Osteocyte (in vitro differentiated cells): ENCODE results near the gene HOXA3. TPM values are rescaled to one million over a fixed set of nuclear protein-coding genes. Genes with fewer than 3 reads are reported as not detected.

Experiments
- DNase-seq: peaks from one replicate; pipeline ENCODE4 v3.0.0; 2021; ENCODE audit warnings: mixed read lengths; ENCODE audit not compliant: unreplicated experiment; ENCODE audit errors: extremely low spot score
- H3K27ac Mint-ChIP-seq: one replicate; pipeline ENCODE4 v1.8.0; 2021; ENCODE audit warnings: mild to moderate bottlenecking, mixed read lengths; ENCODE audit not compliant: unreplicated experiment
- H3K27me3 Mint-ChIP-seq: one replicate; pipeline ENCODE4 v1.8.0; 2021; ENCODE audit warnings: mixed read lengths; ENCODE audit not compliant: unreplicated experiment
- H3K36me3 Mint-ChIP-seq: one replicate; pipeline ENCODE4 v1.8.0; 2021; ENCODE audit warnings: mixed read lengths; ENCODE audit not compliant: unreplicated experiment
- H3K4me1 Mint-ChIP-seq: one replicate; pipeline ENCODE4 v1.8.0; 2021; ENCODE audit warnings: mixed read lengths; ENCODE audit not compliant: unreplicated experiment
- H3K4me3 Mint-ChIP-seq: one replicate; pipeline ENCODE4 v1.8.0; 2021; ENCODE audit warnings: mild to moderate bottlenecking, moderate library complexity, mixed read lengths; ENCODE audit not compliant: unreplicated experiment
- H3K9me3 Mint-ChIP-seq: one replicate; pipeline ENCODE4 v1.8.0; 2021; ENCODE audit warnings: mixed read lengths; ENCODE audit not compliant: unreplicated experiment
- CTCF ChIP-seq: fragments of 200-600 bp; sonication (generic); IDR thresholded peaks from 2 replicates; pipeline ENCODE4 v1.5.0; 2021; ENCODE audit warnings: antibody characterized with exemption, mild to moderate bottlenecking, moderate library complexity
- total RNA-seq: library from RNA; stranded (reverse); gene quantifications from 2 replicates; pipeline ENCODE4 v1.2.1, GENCODE V29; 2021

The HOXA3 gene
- total RNA-seq, 1 donor from 2014 or later: not detected

GRCh38 chr7:27191833-27192545 is 39.6 kb upstream of the HOXA3 start:
- DNase-seq: no peak
- peaks cover 91% of the 10 kb centered on the region for H3K27me3 Mint-ChIP-seq
- H3K9me3 Mint-ChIP-seq: no peaks in the 10 kb centered on the region
- H3K36me3 Mint-ChIP-seq: peaks cover 2% of the 10 kb centered on the region
- no peak for TF ChIP-seq CTCF
- H3K4me1 Mint-ChIP-seq: peaks cover 36% of the 10 kb centered on the region
- no peak overlapping the region for H3K27ac Mint-ChIP-seq
- peak overlapping the region; percentile 55 for H3K4me3 Mint-ChIP-seq

GRCh38 chr7:27191161-27191731 is 38.9 kb upstream of the HOXA3 start:
- H3K36me3 Mint-ChIP-seq: peaks cover 2% of the 10 kb centered on the region
- no peak for TF ChIP-seq CTCF
- no peak for DNase-seq
- peaks cover 91% of the 10 kb centered on the region for H3K27me3 Mint-ChIP-seq
- H3K9me3 Mint-ChIP-seq: no peaks in the 10 kb centered on the region
- no peak overlapping the region for H3K4me3 Mint-ChIP-seq
- H3K4me1 Mint-ChIP-seq: peaks cover 35% of the 10 kb centered on the region
- H3K27ac Mint-ChIP-seq: no peak overlapping the region

GRCh38 chr7:27189997-27190748 is 37.8 kb upstream of the HOXA3 start:
- no peak for DNase-seq
- TF ChIP-seq CTCF: no peak
- Mint-ChIP-seq H3K36me3 (peaks cover 2% of the 10 kb centered on the region), H3K27me3 (peaks cover 94% of the 10 kb centered on the region), H3K4me1 (peaks cover 39% of the 10 kb centered on the region), H3K4me3 (no peak overlapping the region), H3K9me3 (no peaks in the 10 kb centered on the region), H3K27ac (no peak overlapping the region)

GRCh38 chr7:27189295-27189996 is 37.1 kb upstream of the HOXA3 start:
- Mint-ChIP-seq H3K4me3 (peak overlapping the region; percentile 67), H3K4me1 (peaks cover 46% of the 10 kb centered on the region), H3K36me3 (peaks cover 2% of the 10 kb centered on the region), H3K9me3 (no peaks in the 10 kb centered on the region), H3K27me3 (peaks cover 94% of the 10 kb centered on the region), H3K27ac (no peak overlapping the region)
- no peak for DNase-seq
- no peak for TF ChIP-seq CTCF
